Activated CD8-positive, alpha-beta T cell treated with anti-CD3 and anti-CD28 coated beads, Interleukin-2, amount 10 ng/mL, durations not matched to agents 7 days and 5 days (primary cell): Measurements from ENCODE around the gene ZNF518B. TPM values are rescaled to one million over a fixed set of nuclear protein-coding genes. Genes with fewer than 3 reads are reported as not detected.

Experiments
- ATAC-seq: fragments of 150-1000 bp; cut with Tn5 transposase; one replicate; pipeline ENCODE4 v1.10.0; 2021; ENCODE audit warnings: moderate library complexity
- CTCF ChIA-PET: fragments of 350-600 bp; sonication (Branson Sonifier 250); formaldehyde crosslinking; loops from one replicate; lab custom pipeline; 2021; ENCODE audit warnings: antibody characterized with exemption; lab: Charles Lee
- POLR2A ChIA-PET: fragments of 350-600 bp; sonication (Branson Sonifier 250); formaldehyde crosslinking; loops from one replicate; lab custom pipeline; 2021; ENCODE audit warnings: antibody characterized with exemption; lab: Charles Lee
- DNase-seq: peaks from one replicate; pipeline ENCODE4 v3.0.0-alpha.2; 2020
- H3K27ac Mint-ChIP-seq: one replicate; pipeline ENCODE4 v1.8.0; 2021; ENCODE audit warnings: mild to moderate bottlenecking, mixed read lengths
- H3K27me3 Mint-ChIP-seq: one replicate; pipeline ENCODE4 v1.8.0; 2021; ENCODE audit warnings: low read depth, mixed read lengths
- H3K36me3 Mint-ChIP-seq: one replicate; pipeline ENCODE4 v1.8.0; 2021; ENCODE audit warnings: low read depth, mixed read lengths
- H3K4me1 Mint-ChIP-seq: one replicate; pipeline ENCODE4 v1.8.0; 2021; ENCODE audit warnings: low read depth, mixed read lengths
- H3K4me3 Mint-ChIP-seq: one replicate; pipeline ENCODE4 v1.8.0; 2021; ENCODE audit warnings: mild to moderate bottlenecking, mixed read lengths
- H3K9me3 Mint-ChIP-seq: one replicate; pipeline ENCODE4 v1.8.0; 2022; ENCODE audit warnings: mixed read lengths; ENCODE audit not compliant: insufficient read depth
- total RNA-seq, 2 experiments: library from RNA; stranded (reverse); gene quantifications; one replicate each; pipeline ENCODE4 v1.2.3, GENCODE V29; 2021

ZNF518B gene
- total RNA-seq, 2 experiments from 2014 or later, result 16.5 to 19.4 TPM

DNA sequence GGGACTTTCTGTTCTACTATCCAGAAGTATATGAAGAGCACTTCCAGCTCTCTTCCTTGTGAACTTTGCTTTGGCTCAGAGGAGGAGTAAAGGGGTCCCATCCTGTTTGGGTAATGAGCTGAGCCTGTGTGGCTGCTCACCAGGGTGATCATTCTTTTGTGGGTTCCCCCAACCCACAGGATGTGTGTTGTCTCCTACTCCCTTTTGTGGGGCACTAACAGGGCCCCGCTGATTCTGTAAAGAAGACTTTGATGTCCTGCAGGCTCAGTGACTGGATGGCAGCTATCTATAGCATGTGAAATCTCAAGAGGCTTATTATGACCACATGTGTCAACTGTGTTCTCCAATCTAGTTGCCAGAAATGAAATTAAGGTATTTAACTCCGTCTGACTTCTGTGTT is 40.8 kb downstream of the ZNF518B start:
- Mint-ChIP-seq H3K36me3 (peaks cover 14% of the 10 kb centered on the region), H3K4me1 (peaks cover 46% of the 10 kb centered on the region), H3K4me3 (peak overlapping the region; percentile 34), H3K9me3 (peaks cover 5% of the 10 kb centered on the region), H3K27ac (peak overlapping the region; percentile 64), H3K27me3 (peaks cover 3% of the 10 kb centered on the region)
- ChIA-PET CTCF (interaction anchor here (1.0 to 2.4 kb wide), 12 partner anchors 11 to 296 kb away, joined by 3 to 17 read pairs (median 4); partner anchors contain the start of gene ZNF518B), POLR2A (interaction anchor here (1.2 kb wide), 2 partner anchors 41 to 299 kb away, joined by 3 to 6 read pairs; partner anchors contain the start of genes WDR1 and ZNF518B)
- peak; percentile 92 for ATAC-seq
- DNase-seq, result peak; percentile 85

- H3K27me3 Mint-ChIP-seq, result peaks cover 2% of the 10 kb centered on the region
- ChIA-PET POLR2A (no interaction called here), CTCF (interaction anchor here (1.3 to 1.7 kb wide), 3 partner anchors 9 to 254 kb away, joined by 4 to 6 read pairs (median 6); no protein-coding TSS in a partner anchor)
- H3K27ac Mint-ChIP-seq, result no peak overlapping the region
- DNase-seq (no peak), ATAC-seq (no peak)
- peaks cover 5% of the 10 kb centered on the region for H3K9me3 Mint-ChIP-seq
- H3K36me3 Mint-ChIP-seq, result peaks cover 5% of the 10 kb centered on the region
- H3K4me1 Mint-ChIP-seq, result peaks cover 42% of the 10 kb centered on the region
- no peak overlapping the region for H3K4me3 Mint-ChIP-seq
These were observed 44.0 kb downstream of the ZNF518B start for GRCh38 chr4:10413177-10413576.

GRCh38 chr4:10405672-10406071 is 51.6 kb downstream of the ZNF518B start:
- Mint-ChIP-seq H3K27ac (no peak overlapping the region), H3K27me3 (peaks cover 14% of the 10 kb centered on the region), H3K4me1 (no peaks in the 10 kb centered on the region), H3K9me3 (no peaks in the 10 kb centered on the region), H3K36me3 (no peaks in the 10 kb centered on the region), H3K4me3 (no peak overlapping the region)
- ATAC-seq (no peak), DNase-seq (no peak)
- ChIA-PET CTCF (interaction anchor here (1.1 to 7.1 kb wide), 4 partner anchors 11 to 246 kb away, joined by 3 to 97 read pairs (median 8); no protein-coding TSS in a partner anchor), POLR2A (no interaction called here)

- peak; percentile 40 for DNase-seq
- no peaks in the 10 kb centered on the region for H3K36me3 Mint-ChIP-seq
- no peaks in the 10 kb centered on the region for H3K9me3 Mint-ChIP-seq
- no peak for ATAC-seq
- peaks cover 14% of the 10 kb centered on the region for H3K27me3 Mint-ChIP-seq
- no peak overlapping the region for H3K4me3 Mint-ChIP-seq
- H3K27ac Mint-ChIP-seq, result no peak overlapping the region
- ChIA-PET POLR2A (no interaction called here), CTCF (interaction anchor here (0.6 to 7.1 kb wide), 19 partner anchors 9 to 454 kb away, joined by 3 to 97 read pairs (median 6); no protein-coding TSS in a partner anchor)
- H3K4me1 Mint-ChIP-seq, result no peaks in the 10 kb centered on the region
These were observed 53.4 kb downstream of the ZNF518B start for GRCh38 chr4:10403633-10404445.

- ChIA-PET POLR2A (interaction anchor here (0.6 kb wide), 1 partner anchor 279 kb away, joined by 3 read pairs; no protein-coding TSS in a partner anchor), CTCF (no interaction called here)
- H3K9me3 Mint-ChIP-seq, result peaks cover 3% of the 10 kb centered on the region
- H3K4me1 Mint-ChIP-seq, result peaks cover 7% of the 10 kb centered on the region
- no peaks in the 10 kb centered on the region for H3K36me3 Mint-ChIP-seq
- no peak for ATAC-seq
- DNase-seq, result no peak
- H3K27me3 Mint-ChIP-seq, result peaks cover 10% of the 10 kb centered on the region
- H3K4me3 Mint-ChIP-seq, result no peak overlapping the region
- H3K27ac Mint-ChIP-seq, result peak overlapping the region; percentile 11
These were observed 61.1 kb downstream of the ZNF518B start for GRCh38 chr4:10395971-10396580.

Other genes with a start within 250 kb of the ZNF518B start
- gene CLNK, start 227.3 kb upstream of the ZNF518B start, total RNA-seq, result not detected